HepG2 (cell line): ENCODE results near the gene NCOA5. TPM values are rescaled to one million over a fixed set of nuclear protein-coding genes. Genes with fewer than 3 reads are reported as not detected.

Experiments
- HDAC6 ChIP-seq: fragments of 200-600 bp; sonication (generic); IDR thresholded peaks from 2 replicates; pipeline ENCODE4 v1.7.0; 2017; ENCODE audit warnings: mild to moderate bottlenecking, antibody characterized with exemption, low read length, low read depth
- IKZF1 ChIP-seq: fragments of 450-650 bp; IDR thresholded peaks from 2 replicates; pipeline ENCODE4 v1.7.1; 2016
- JDP2 ChIP-seq: sonication (generic); formaldehyde crosslinking; IDR thresholded peaks from 2 replicates; pipeline ENCODE4 v1.8.1; 2022; ENCODE audit warnings: missing genetic modification reagents, borderline replicate concordance
- RNF2 ChIP-seq: fragments of 450-650 bp; conservative IDR thresholded peaks from 2 replicates; pipeline ENCODE4 v1.6.1; 2016; ENCODE audit warnings: low read depth
- U2AF1 ChIP-seq: fragments of 200-400 bp; formaldehyde crosslinking; optimal IDR thresholded peaks from 2 replicates; pipeline ENCODE3; 2017; ENCODE audit warnings: mild to moderate bottlenecking, low read depth, low read length
- ZBTB40 ChIP-seq, 2 experiments: fragments of 450-650 bp in 1 of 2; sonication (generic) in 1 of 2; formaldehyde crosslinking in 1 of 2; IDR thresholded peaks; 2 replicates each; pipeline versions ENCODE4 v1.6.1 to v1.8.0; 2016 to 2022; ENCODE audit warnings: antibody characterized with exemption in 1 of 2, mild to moderate bottlenecking in 1 of 2, missing genetic modification reagents in 1 of 2
- ZIK1 ChIP-seq: sonication (generic); formaldehyde crosslinking; IDR thresholded peaks from 2 replicates; pipeline ENCODE4 v1.5.0; 2020; ENCODE audit warnings: mild to moderate bottlenecking, low read depth, missing genetic modification reagents, borderline replicate concordance
- ZNF569 ChIP-seq: sonication (generic); formaldehyde crosslinking; IDR thresholded peaks from 2 replicates; pipeline ENCODE4 v1.5.0; 2020; ENCODE audit warnings: mild to moderate bottlenecking, missing genetic modification reagents, moderate library complexity, borderline replicate concordance
- ZSCAN20 ChIP-seq: sonication (generic); formaldehyde crosslinking; IDR thresholded peaks from 2 replicates; pipeline ENCODE4 v1.4.0; 2020; ENCODE audit warnings: missing genetic modification reagents, mild to moderate bottlenecking, borderline replicate concordance
- polyA plus RNA-seq, 8 experiments: library from polyadenylated mRNA; depleted of rRNA in 3 of 8; stranded (reverse) in 7 of 8; unstranded in 1 of 8; fragments of >200 nt; fragmentation: Illumina TruSeq in 4 of 8; extraction: Trizol in 4 of 8; gene quantifications; 2 replicates each; pipeline versions ENCODE4 v1.2.1 to v1.2.3, GENCODE V29; 2011 to 2016; ENCODE audit warnings: low read depth in 4 of 8, missing spikeins in 1 of 8, mixed read lengths in 1 of 8; ENCODE audit not compliant: insufficient read depth in 1 of 8
- total RNA-seq, 5 experiments: library from RNA; depleted of rRNA; stranded (reverse); fragments of >200 nt; fragmentation: Illumina TruSeq; extraction: Trizol; gene quantifications; 2 replicates each; pipeline ENCODE4 v1.2.3, GENCODE V29; 2016; ENCODE audit warnings: low read depth in 1 of 5
- TF ChIP-seq, protein P1 (sequence below): sonication (generic); formaldehyde crosslinking; IDR thresholded peaks from 2 replicates; pipeline ENCODE4 v1.8.1; 2023; ENCODE audit warnings: mild to moderate bottlenecking, missing genetic modification reagents
- TF ChIP-seq, protein P2 (sequence below): sonication (generic); formaldehyde crosslinking; IDR thresholded peaks from 2 replicates; pipeline ENCODE4 v1.5.0; 2020; ENCODE audit warnings: missing genetic modification reagents

NCOA5 gene
- total and polyA plus RNA-seq, 2 of the 13 experiments (the other 11 are each of a cell fraction or from before 2014, with no cell fraction given) = 16.5 to 28.4 TPM

DNA sequence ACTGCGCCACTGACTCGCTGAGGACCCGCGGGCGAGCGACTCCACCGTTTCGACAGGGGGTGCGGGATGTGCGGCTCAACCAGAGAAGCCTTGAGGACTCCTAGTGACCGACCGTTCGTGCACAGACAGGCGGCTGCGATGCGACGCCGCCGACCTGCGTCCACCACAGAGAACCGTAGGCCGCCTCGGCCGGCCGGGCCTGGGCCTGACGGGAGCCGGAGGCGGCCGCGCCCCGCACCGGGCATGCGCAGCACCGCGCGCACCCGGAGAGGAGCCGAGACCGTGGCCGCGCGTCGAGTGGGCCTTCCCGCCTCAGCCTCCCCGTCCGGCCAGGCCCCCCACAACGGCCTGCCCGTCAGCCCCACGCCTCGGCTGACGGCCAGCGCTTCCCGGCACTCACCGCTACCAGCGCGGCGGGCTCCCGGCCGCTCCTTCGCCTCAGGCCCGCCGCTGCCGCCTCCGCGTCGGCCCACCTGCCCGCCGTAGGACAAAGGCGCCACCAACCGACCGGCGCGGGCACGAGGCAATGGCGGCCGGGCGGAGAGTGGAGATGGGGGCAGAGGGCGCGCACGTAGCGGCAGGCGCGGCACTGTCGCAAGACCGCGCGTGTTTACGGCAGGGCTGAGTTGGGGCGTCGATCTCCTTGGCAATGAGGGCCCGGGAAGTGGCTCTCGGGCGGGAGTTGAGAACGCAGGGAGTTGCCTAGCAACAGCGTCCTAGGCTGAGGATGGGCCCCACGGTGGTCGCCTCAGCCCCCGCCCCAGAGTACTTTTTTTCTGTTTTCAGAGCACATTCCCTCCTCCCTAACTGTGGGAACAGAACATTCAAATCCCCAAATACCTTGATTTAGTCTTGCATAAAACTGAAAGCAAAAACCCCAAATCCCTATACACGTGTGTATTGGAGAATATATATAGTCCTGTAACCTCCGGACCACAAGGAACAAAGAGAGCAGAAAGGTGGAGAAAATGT, at the start of gene NCOA5 (continued):
- no peak for TF ChIP-seq ZBTB40 (IDR thresholded peaks at IDR 0.05)
- peak; percentile 94 for TF ChIP-seq ZBTB40 (CRISPR knock-in tag; IDR thresholded peaks at IDR 0.05)
- TF ChIP-seq ZNF569 (CRISPR knock-in tag) = no peak
- peak; percentile 100 for TF ChIP-seq RNF2
- TF ChIP-seq ZSCAN20 = no peak
- no peak for TF ChIP-seq IKZF1
- TF ChIP-seq, protein P1, sequence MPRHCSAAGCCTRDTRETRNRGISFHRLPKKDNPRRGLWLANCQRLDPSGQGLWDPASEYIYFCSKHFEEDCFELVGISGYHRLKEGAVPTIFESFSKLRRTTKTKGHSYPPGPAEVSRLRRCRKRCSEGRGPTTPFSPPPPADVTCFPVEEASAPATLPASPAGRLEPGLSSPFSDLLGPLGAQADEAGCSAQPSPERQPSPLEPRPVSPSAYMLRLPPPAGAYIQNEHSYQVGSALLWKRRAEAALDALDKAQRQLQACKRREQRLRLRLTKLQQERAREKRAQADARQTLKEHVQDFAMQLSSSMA (CRISPR knock-in tag) = peak; percentile 85; the same call in 1 of the 2 replicates
- peak; percentile 97 for TF ChIP-seq U2AF1
- no peak for TF ChIP-seq HDAC6
- no peak for TF ChIP-seq JDP2 (CRISPR knock-in tag)
- peak; percentile 98; the same call in 1 of the 2 replicates for TF ChIP-seq ZIK1
- TF ChIP-seq, protein P2, sequence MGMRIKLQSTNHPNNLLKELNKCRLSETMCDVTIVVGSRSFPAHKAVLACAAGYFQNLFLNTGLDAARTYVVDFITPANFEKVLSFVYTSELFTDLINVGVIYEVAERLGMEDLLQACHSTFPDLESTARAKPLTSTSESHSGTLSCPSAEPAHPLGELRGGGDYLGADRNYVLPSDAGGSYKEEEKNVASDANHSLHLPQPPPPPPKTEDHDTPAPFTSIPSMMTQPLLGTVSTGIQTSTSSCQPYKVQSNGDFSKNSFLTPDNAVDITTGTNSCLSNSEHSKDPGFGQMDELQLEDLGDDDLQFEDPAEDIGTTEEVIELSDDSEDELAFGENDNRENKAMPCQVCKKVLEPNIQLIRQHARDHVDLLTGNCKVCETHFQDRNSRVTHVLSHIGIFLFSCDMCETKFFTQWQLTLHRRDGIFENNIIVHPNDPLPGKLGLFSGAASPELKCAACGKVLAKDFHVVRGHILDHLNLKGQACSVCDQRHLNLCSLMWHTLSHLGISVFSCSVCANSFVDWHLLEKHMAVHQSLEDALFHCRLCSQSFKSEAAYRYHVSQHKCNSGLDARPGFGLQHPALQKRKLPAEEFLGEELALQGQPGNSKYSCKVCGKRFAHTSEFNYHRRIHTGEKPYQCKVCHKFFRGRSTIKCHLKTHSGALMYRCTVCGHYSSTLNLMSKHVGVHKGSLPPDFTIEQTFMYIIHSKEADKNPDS (CRISPR knock-in tag) = no peak; the same call in 1 of the 2 replicates
